NCI-H510A (cell line): ENCODE data around the gene PDE11A.
A peak's percentile ranks its signal among the peaks of the same experiment; 100 is the strongest.
"Not testable (repeated sequence)": the region's sequence is repeated elsewhere in the genome, so short reads cannot be mapped to it uniquely, and the experiment has no call there.

Experiments
- DNase-seq: peaks from one replicate; lab custom pipeline; 2025; lab: John Stamatoyannopoulos, UW

PDE11A gene

DNA sequence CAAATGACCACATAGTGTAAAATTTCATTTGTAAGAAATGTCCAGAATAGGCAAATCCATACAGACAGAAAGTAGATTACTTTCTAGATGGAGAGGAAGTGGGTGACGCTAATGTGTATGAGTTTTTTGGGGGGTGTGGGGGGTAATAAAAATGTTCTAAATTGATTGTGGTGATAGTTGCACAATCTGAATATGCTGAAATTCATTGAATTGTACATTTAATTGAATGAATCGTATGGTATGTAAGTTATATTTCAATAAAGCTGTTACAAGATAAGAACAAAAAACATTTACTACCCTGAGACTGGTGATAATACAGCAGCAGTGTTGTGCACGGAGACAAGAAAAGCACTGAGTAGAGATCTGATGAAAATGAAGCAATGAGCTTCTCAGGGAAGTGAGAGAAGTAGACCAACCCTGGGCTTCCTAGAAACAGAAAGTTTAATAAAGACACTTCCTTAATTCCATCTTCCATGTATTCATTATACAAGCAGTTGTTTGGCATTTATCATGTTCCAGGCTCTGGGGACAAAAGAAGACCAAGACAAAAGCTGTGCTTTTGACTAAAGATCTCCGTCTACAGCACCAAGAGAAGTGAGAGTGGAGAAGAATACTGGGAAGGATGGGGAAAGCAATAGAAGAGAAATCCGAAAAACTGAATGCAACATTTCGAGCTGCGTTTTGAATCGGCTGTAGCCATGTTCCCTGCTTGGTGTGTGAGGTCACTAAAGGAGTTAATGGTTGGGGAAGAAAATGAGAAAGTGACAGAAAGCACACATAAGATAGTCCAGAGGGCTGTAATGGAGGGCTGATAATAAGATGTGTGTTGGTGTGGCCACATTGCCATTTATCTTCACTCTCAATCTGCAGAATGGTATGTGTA lies 1.8 kb upstream of the PDE11A start:
- DNase-seq: no peak

GRCh38 chr2:178072000-178072382 lies 586 bp downstream of the PDE11A start:
- DNase-seq: no peak

DNA sequence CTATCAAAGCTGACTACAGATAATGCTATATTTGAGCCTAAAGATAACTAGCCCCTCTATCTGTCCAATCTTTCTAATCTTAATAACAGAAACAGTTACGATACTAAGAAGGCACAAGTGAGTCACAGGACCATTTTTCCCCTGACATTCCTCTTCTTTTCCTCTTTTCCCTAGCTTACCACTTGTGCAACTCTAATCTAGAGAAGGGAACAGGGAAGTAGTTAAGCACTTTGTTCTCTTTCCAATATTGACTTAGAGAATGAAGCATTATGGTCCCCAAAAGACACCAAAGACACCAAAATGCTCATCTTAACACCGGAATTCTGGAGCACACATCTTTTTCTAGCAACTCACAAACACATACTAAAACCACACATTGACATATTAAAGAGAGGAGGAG lies 1.8 kb downstream of the PDE11A start:
- no peak for DNase-seq

GRCh38 chr2:178069551-178069950 lies 3.0 kb downstream of the PDE11A start:
- peak; percentile 40 for DNase-seq

DNA sequence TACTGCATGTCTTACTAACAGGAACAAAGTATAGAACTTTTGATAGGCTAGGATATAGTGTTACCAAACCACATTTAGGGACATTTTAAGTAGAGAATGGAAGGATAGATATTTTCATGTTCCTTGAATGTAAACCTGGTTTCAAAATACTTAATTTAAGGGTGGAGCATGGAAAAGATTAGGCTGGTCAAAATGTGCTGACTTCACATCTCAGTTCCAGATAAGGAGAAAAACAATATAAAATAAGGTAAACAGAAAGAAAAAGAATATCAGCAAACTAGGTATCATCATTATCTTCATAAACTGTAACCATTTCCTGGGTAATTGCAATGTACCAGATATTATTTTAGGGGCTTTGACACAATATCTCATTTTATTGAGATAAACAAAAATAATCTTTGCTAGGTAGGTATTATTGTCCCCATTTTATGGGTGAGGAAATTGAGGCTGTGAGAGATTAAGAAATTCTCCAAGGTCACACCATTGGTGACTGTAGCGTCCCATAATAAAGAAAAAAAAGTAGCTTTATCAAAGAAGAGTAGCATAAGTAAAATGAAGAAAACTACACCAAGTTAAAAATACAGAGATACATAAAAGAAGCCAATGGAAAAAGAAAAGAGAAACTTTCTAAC lies 3.6 kb downstream of the PDE11A start:
- no peak for DNase-seq

GRCh38 chr2:178066890-178067669 lies 5.5 kb downstream of the PDE11A start:
- DNase-seq: peak; percentile 86

- no peak for DNase-seq
Observed at GRCh38 chr2:178066324-178066723, 6.3 kb downstream of the PDE11A start.

GRCh38 chr2:178059681-178060080 lies 12.9 kb downstream of the PDE11A start:
- DNase-seq: no peak

GRCh38 chr2:178059111-178059510 lies 13.5 kb downstream of the PDE11A start:
- no peak for DNase-seq

DNA sequence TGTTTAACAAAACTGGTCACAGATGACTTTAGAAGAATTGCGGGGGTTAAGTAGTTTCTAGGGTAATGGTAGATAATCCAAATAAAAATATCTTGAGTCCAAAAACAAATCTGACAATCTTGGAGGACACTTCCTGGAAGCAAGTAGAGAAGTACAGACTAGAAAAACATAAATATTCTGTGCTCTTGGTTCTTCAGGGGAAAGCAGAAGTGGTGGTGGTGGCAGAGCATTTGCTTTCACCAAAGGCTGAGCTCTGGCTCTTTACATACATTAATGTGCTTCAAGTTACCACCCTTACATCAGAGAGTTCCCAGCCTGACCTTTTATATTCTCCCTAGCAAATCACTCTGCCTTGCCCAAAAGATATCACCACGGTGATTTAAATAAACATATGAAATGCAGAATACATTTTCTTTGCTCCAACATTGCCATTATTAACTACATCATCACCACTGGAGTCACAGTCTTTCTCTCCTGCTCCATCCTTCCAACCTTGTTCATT lies 15.3 kb downstream of the PDE11A start:
- no peak for DNase-seq

- DNase-seq: no peak
Observed at GRCh38 chr2:178056345-178056744, 16.2 kb downstream of the PDE11A start.

DNA sequence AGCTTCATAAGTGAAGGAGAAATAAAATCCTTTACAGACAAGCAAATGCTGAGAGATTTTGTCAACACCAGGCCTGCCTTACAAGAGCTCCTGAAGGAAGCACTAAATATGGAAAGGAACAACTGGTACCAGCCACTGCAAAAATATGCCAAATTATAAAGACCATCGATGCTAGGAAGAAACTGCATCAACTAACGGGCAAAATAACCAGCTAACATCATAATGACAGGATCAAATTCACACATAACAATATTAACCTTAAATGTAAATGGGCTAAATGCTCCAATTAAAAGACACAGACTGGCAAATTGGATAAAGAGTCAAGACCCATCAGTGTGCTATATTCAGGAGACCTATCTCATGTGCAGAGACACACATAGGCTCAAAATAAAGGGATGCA lies 21.3 kb downstream of the PDE11A start:
- DNase-seq: not testable (repeated sequence)

GRCh38 chr2:178047391-178047790 lies 25.2 kb downstream of the PDE11A start:
- DNase-seq: no peak

- no peak for DNase-seq
Observed at GRCh38 chr2:178044836-178045235, 27.7 kb downstream of the PDE11A start.

DNA sequence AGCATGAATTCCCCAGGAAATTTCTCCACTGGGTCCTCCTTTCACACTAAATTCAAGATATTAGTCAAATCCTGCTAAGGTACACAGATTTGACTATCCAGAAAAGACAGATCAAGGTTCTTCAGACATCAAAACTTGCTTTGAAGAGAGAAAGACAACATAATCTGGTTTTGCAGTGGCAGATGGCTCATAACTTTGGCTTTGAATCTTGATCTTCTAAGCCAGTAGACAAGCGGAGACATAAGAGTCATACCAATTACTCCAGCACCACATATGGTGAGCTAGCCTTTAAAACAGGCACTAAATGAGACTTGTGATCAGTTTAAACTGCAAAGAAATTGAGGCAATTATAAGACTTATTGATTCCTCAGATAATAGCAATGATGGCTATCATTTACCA lies 29.3 kb downstream of the PDE11A start:
- DNase-seq: no peak

GRCh38 chr2:178033583-178033982 lies 39.0 kb downstream of the PDE11A start:
- DNase-seq: not testable (repeated sequence)

DNA sequence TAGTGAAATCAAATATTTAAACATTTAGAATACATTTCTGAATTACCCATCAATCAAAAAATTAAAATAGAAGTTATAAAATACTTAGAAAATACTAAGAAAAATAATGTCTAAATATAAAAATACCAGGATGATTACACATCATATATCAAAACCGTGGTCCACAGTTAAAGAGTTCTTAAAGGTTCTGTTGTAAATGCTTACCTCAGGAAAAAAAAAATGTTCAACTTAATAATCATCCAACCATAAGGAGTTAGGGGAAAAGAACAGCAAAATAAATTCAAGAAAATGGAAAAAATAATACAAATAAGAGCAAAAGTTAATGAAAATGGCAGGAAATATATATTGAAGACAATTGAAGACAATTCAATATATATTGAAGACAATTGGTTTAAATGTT lies 43.2 kb downstream of the PDE11A start:
- DNase-seq: no peak

- DNase-seq: no peak
Observed at GRCh38 chr2:178025551-178026185, 46.9 kb downstream of the PDE11A start.

DNA sequence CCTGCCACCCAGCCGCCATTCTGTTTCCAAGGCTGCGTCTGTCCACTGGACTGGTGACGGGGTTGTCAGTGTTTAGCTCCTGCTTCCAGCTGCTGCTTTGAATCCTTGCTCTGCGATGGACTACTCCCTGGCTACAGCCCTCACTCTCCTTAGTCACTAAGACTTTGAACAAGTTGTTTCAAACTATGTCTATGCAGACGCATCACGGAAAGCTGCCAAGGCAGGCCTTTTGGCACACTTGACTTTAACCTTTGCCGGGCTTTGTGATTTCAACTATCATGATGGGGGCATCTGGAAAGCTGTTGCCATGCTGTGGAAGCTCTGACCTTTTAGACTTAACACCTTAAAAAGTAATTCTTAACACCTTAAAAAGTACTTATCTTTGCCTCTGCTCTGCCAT lies 54.4 kb downstream of the PDE11A start:
- no peak for DNase-seq

- no peak for DNase-seq
Observed at GRCh38 chr2:178016612-178017011, 56.0 kb downstream of the PDE11A start.

GRCh38 chr2:178012639-178013038 lies 59.9 kb downstream of the PDE11A start:
- DNase-seq: no peak

DNA sequence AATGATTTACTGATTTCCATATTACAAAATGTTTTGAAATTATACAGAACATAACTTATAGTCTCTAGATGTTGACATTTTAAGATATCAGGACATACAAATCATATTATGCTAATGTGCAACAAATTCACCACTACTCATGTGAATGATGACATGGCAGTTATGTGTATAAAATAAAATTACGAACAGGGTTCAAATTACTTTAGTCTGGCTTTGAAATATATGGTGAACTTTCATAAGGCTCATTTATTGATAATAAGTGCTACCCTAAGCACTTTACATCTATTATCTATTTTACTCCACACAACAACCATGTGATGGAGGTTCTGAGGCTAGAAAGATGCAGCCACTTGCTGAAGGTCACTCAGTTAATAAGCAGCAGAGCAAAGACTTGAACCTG lies 62.8 kb downstream of the PDE11A start:
- no peak for DNase-seq
